Measurements from ENCODE around the gene OR51A4.

GRCh38 chr11:4922304-4922703 is 25.1 kb downstream of the OR51A4 start:
- no peak for TF ChIP-seq CTCF (IDR thresholded peaks at IDR 0.05 in 2 of 3, conservative IDR thresholded peaks at IDR 0.05 in 1 of 3; ENCODE audit: borderline replicate concordance in 1 of 3, insufficient read depth in 1 of 3, low read depth in 2 of 3, low read length in 2 of 3)
- TF ChIP-seq POLR2AphosphoS5 (IDR thresholded peaks at IDR 0.05; ENCODE audit: low read depth, low read length) = no peak
- no peak for TF ChIP-seq EZH2phosphoT487 (IDR thresholded peaks at IDR 0.05; ENCODE audit: borderline replicate concordance)
- no peak for TF ChIP-seq CEBPB (IDR thresholded peaks at IDR 0.05; ENCODE audit: low read depth)
- no peak for TF ChIP-seq SP1 (IDR thresholded peaks at IDR 0.05; ENCODE audit: low read depth)
- TF ChIP-seq, protein P1, sequence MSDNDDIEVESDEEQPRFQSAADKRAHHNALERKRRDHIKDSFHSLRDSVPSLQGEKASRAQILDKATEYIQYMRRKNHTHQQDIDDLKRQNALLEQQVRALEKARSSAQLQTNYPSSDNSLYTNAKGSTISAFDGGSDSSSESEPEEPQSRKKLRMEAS (IDR thresholded peaks at IDR 0.05) = no peak
- TF ChIP-seq, protein P2, sequence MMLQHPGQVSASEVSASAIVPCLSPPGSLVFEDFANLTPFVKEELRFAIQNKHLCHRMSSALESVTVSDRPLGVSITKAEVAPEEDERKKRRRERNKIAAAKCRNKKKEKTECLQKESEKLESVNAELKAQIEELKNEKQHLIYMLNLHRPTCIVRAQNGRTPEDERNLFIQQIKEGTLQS (IDR thresholded peaks at IDR 0.05) = no peak
- TF ChIP-seq, protein P3, sequence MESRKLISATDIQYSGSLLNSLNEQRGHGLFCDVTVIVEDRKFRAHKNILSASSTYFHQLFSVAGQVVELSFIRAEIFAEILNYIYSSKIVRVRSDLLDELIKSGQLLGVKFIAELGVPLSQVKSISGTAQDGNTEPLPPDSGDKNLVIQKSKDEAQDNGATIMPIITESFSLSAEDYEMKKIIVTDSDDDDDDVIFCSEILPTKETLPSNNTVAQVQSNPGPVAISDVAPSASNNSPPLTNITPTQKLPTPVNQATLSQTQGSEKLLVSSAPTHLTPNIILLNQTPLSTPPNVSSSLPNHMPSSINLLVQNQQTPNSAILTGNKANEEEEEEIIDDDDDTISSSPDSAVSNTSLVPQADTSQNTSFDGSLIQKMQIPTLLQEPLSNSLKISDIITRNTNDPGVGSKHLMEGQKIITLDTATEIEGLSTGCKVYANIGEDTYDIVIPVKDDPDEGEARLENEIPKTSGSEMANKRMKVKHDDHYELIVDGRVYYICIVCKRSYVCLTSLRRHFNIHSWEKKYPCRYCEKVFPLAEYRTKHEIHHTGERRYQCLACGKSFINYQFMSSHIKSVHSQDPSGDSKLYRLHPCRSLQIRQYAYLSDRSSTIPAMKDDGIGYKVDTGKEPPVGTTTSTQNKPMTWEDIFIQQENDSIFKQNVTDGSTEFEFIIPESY (IDR thresholded peaks at IDR 0.05; ENCODE audit: extremely low read depth, insufficient replicate concordance, low read length) = no peak
- no peak for TF ChIP-seq SIN3A (IDR thresholded peaks at IDR 0.05; ENCODE audit: low read depth)
- no peak for TF ChIP-seq RAD21 (IDR thresholded peaks at IDR 0.05; ENCODE audit: low read depth)
